ENCODE results near the gene GSAP.
A peak's percentile ranks its signal among the peaks of the same experiment; 100 is the strongest.
"Not testable (repeated sequence)": the region's sequence is repeated elsewhere in the genome, so short reads cannot be mapped to it uniquely, and the experiment has no call there.

The GSAP gene, protein sequence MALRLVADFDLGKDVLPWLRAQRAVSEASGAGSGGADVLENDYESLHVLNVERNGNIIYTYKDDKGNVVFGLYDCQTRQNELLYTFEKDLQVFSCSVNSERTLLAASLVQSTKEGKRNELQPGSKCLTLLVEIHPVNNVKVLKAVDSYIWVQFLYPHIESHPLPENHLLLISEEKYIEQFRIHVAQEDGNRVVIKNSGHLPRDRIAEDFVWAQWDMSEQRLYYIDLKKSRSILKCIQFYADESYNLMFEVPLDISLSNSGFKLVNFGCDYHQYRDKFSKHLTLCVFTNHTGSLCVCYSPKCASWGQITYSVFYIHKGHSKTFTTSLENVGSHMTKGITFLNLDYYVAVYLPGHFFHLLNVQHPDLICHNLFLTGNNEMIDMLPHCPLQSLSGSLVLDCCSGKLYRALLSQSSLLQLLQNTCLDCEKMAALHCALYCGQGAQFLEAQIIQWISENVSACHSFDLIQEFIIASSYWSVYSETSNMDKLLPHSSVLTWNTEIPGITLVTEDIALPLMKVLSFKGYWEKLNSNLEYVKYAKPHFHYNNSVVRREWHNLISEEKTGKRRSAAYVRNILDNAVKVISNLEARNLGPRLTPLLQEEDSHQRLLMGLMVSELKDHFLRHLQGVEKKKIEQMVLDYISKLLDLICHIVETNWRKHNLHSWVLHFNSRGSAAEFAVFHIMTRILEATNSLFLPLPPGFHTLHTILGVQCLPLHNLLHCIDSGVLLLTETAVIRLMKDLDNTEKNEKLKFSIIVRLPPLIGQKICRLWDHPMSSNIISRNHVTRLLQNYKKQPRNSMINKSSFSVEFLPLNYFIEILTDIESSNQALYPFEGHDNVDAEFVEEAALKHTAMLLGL

DNA sequence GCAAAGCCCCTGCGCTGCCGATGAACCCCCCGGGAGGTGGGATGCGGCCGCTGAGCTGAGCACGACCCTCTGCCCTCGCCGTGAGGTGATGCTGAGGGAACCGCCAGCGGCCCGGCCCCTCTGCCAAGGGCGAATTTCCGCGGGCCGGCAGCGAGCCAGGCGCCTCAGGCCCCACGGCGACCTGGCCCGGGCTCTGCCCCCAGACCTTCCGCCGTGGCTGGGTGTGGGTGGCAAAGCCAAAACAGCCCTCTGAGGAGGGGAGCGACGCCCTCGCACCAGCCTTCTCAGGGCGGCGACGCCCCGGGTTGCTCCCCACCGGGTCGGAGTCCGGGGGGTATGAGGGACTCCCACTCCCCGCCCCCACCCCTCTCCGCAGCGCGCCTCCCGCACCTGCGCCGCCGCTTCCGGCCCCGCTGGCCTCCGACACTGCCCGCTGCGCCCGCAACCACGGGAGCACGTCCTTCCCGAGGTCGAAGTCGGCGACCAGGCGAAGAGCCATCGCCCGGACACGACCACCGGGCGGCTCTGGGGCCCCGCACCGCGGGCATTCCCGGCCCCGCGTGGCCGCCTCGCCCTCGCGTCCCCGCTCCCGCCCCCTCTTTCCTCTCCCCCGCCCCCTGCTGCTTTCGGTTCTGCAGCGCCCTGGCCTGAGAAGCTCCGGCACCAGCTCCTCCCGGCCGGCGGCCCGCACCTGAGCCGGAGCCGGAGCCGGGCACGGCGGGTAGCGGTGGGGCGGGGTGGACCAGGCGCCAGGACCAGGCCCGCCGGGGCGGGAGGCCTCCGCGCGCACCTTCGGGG, at the start of gene GSAP:
Gene GSAP (minus strand): TSS at position 527 of the 798 bp plus-strand sequence. CDS start 28 bp downstream, at position 499.
- no peaks in the 10 kb centered on the region for H3K36me3 ChIP-seq (ENCODE audit: control insufficient read depth, insufficient read depth, low read length)
- H3K4me3 ChIP-seq (ENCODE audit: low read length): peak within 1 kb of the TSS; percentile 40; the same call in 1 of the 2 replicates
- no peaks in the 10 kb centered on the region for H3K9me3 ChIP-seq (ENCODE audit: control insufficient read depth, insufficient read depth, low read length)
- no peak for DNase-seq (ENCODE audit: low read depth, low spot score)
- no CpG with 5 or more reads among the region's 93 CpGs for WGBS (ENCODE audit: insufficient coverage, insufficient read length)
- H3K27ac ChIP-seq (ENCODE audit: low read length): no peak within 1 kb of the TSS
- peaks cover 5% of the 10 kb centered on the region; the same call in 1 of the 2 replicates for H3K4me1 ChIP-seq (ENCODE audit: control insufficient read depth, insufficient read depth, low read length)
- H3K27me3 ChIP-seq (ENCODE audit: control insufficient read depth, insufficient read depth, low read length): no peaks in the 10 kb centered on the region; the same call in 1 of the 2 replicates

DNA sequence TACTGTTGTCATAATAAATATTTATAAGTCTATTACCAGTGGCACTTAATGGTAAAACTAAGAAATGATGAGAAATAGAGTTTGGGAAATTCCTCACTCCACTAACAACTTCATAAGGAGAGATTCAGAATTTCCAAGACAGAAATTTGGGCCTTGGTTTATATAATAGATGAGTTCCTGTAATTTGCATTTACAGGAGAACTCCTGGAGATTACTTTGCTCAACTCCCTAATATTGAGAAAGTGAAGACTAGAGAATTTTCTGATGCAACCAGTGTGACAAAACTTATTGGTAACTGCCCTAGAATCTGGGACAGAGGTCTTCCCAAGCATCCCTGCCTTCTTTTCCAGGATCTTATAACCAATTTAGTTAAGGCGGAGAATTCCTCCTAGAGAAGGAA, 49.1 kb upstream of the GSAP start:
- no peaks in the 10 kb centered on the region for H3K4me1 ChIP-seq (ENCODE audit: control insufficient read depth, insufficient read depth, low read length)
- no peaks in the 10 kb centered on the region for H3K9me3 ChIP-seq (ENCODE audit: control insufficient read depth, insufficient read depth, low read length)
- H3K36me3 ChIP-seq (ENCODE audit: control insufficient read depth, insufficient read depth, low read length): no peaks in the 10 kb centered on the region
- no peak for DNase-seq (ENCODE audit: low read depth, low spot score)
- H3K27ac ChIP-seq (ENCODE audit: low read length): no peak overlapping the region
- H3K27me3 ChIP-seq (ENCODE audit: control insufficient read depth, insufficient read depth, low read length): no peaks in the 10 kb centered on the region
- WGBS (ENCODE audit: insufficient coverage, insufficient read length): no CpG with 5 or more reads among the region's 1 CpG
- H3K4me3 ChIP-seq (ENCODE audit: low read length): no peak overlapping the region

DNA sequence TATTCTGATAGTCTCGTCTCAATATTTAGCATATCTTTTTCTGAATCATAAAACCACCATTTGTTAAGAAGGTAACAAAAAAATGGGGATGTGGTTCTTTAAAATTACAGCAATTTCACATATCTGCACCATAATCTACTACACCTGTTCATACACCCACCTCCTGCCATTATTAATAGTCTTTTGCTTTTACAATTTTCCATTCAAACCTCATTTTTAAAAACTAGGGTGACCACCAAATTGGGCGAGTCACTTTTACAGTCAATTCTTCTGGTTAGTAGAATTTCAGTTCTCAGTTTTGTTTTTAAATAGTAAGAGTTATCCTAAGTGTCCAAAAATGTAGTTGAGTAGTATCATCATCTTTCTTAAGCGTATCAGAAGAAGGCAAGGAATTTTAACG, 48.4 kb upstream of the GSAP start:
- no peak overlapping the region for H3K4me3 ChIP-seq (ENCODE audit: low read length)
- no peak overlapping the region for H3K27ac ChIP-seq (ENCODE audit: low read length)
- no peaks in the 10 kb centered on the region for H3K36me3 ChIP-seq (ENCODE audit: control insufficient read depth, insufficient read depth, low read length)
- no peaks in the 10 kb centered on the region for H3K27me3 ChIP-seq (ENCODE audit: control insufficient read depth, insufficient read depth, low read length)
- no peaks in the 10 kb centered on the region for H3K9me3 ChIP-seq (ENCODE audit: control insufficient read depth, insufficient read depth, low read length)
- WGBS (ENCODE audit: insufficient coverage, insufficient read length): no CpG with 5 or more reads among the region's 4 CpGs
- no peaks in the 10 kb centered on the region for H3K4me1 ChIP-seq (ENCODE audit: control insufficient read depth, insufficient read depth, low read length)
- no peak for DNase-seq (ENCODE audit: low read depth, low spot score)

DNA sequence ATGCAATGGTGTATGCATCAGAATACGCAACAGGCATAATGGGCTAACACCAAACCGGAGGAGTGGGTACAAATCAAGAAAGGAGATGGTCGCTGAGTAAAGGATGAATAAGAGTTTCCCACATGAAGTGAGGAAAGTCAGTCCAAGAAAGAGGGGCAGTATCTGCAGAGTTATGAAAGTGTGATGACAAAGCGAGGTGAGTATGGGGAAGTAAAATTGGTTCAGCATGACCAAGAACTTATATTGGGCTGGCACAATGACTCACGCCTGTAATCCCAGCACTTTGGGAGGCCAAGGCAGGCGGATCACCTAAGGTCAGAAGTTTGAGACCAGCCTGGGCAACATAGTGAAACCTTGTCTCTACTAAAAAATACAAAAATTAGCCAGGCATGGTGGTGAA, 47.5 kb upstream of the GSAP start:
- H3K4me3 ChIP-seq (ENCODE audit: low read length): not testable (repeated sequence)

DNA sequence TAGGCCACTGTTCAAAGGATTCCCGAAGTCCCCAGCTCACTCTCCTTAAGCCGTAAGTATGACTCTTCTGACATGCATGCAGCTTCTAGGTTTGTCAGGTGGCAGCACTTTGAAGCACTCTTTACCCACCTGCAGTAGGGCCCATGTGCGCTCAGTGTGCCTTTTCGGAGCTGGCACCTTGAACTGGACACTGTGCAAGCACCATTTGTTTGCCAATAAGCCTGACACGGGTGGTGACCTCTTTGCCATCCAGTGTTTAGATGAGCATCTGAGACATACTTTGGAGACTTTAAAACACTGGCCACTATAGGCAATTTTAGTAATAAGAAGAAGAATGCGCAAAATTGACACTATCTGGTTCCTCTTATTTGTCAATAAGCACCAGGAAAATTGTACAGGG, 45.7 kb upstream of the GSAP start:
- Histone ChIP-seq H3K4me1 (ENCODE audit: control insufficient read depth, insufficient read depth, low read length) (no peaks in the 10 kb centered on the region), H3K27me3 (ENCODE audit: control insufficient read depth, insufficient read depth, low read length) (no peaks in the 10 kb centered on the region)
- WGBS (ENCODE audit: insufficient coverage, insufficient read length): no CpG with 5 or more reads among the region's 6 CpGs

More for the DNA sequence above, 47.5 kb upstream of the GSAP start:
- WGBS (ENCODE audit: insufficient coverage, insufficient read length): no CpG with 5 or more reads among the region's 6 CpGs
- not testable (repeated sequence) for H3K27me3 ChIP-seq (ENCODE audit: control insufficient read depth, insufficient read depth, low read length); H3K9me3 ChIP-seq (ENCODE audit: control insufficient read depth, insufficient read depth, low read length); DNase-seq (ENCODE audit: low read depth, low spot score); H3K27ac ChIP-seq (ENCODE audit: low read length); H3K36me3 ChIP-seq (ENCODE audit: control insufficient read depth, insufficient read depth, low read length); H3K4me1 ChIP-seq (ENCODE audit: control insufficient read depth, insufficient read depth, low read length)

DNA sequence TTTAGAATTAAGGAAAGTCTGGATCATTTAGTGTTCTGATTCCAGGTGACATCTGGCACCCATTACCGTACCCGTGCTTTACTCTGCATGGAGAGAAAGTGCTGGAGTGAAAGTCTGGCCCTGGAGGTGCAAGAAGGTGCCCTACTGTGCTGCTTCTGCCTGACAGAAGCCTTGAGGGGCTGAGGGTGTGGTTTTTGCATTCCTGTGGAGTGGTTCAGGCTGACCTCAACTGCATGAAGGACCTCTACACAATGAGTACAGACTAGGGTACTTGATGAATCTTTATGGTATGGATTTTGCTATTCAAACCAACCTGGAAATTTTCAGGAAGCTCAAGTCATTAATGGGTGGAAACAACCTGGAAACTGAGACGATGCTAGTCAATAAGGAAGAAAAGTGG, 45.1 kb upstream of the GSAP start:
- no peaks in the 10 kb centered on the region for H3K4me1 ChIP-seq (ENCODE audit: control insufficient read depth, insufficient read depth, low read length)
- no peaks in the 10 kb centered on the region for H3K27me3 ChIP-seq (ENCODE audit: control insufficient read depth, insufficient read depth, low read length)
- H3K36me3 ChIP-seq (ENCODE audit: control insufficient read depth, insufficient read depth, low read length): no peaks in the 10 kb centered on the region
- no peak overlapping the region for H3K27ac ChIP-seq (ENCODE audit: low read length)
- H3K4me3 ChIP-seq (ENCODE audit: low read length): no peak overlapping the region
- no peak for DNase-seq (ENCODE audit: low read depth, low spot score)
- no CpG with 5 or more reads among the region's 3 CpGs for WGBS (ENCODE audit: insufficient coverage, insufficient read length)
- no peaks in the 10 kb centered on the region for H3K9me3 ChIP-seq (ENCODE audit: control insufficient read depth, insufficient read depth, low read length)

More for the DNA sequence above, 45.7 kb upstream of the GSAP start:
- Histone ChIP-seq H3K36me3 (ENCODE audit: control insufficient read depth, insufficient read depth, low read length) (no peaks in the 10 kb centered on the region), H3K4me3 (ENCODE audit: low read length) (no peak overlapping the region), H3K9me3 (ENCODE audit: control insufficient read depth, insufficient read depth, low read length) (no peaks in the 10 kb centered on the region), H3K27ac (ENCODE audit: low read length) (no peak overlapping the region)
- no peak for DNase-seq (ENCODE audit: low read depth, low spot score)

DNA sequence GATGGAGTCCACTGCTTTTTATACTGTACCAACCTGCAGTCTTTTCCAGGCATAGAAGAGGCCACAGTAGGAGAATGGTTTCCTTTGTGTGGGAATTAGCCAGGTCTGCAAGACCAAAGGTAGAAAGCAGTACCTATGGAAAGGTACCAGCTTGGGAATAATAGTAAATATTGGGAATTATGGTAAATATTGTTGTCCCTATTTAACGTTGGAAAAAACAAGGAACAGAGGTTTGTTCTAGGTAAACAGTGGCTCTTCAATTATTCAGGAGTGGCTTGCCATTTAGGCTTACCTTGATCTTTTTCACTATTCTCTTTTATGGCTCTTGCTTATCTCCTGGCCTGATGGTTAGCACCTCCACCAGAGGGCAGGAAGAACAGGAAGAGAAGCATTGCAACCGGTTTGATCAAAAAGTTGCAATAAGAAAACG, 43.9 kb upstream of the GSAP start:
- no CpG with 5 or more reads among the region's 3 CpGs for WGBS (ENCODE audit: insufficient coverage, insufficient read length)
- H3K9me3 ChIP-seq (ENCODE audit: control insufficient read depth, insufficient read depth, low read length): no peaks in the 10 kb centered on the region
- no peak overlapping the region for H3K27ac ChIP-seq (ENCODE audit: low read length)
- no peaks in the 10 kb centered on the region for H3K27me3 ChIP-seq (ENCODE audit: control insufficient read depth, insufficient read depth, low read length)
- no peaks in the 10 kb centered on the region for H3K4me1 ChIP-seq (ENCODE audit: control insufficient read depth, insufficient read depth, low read length)
- no peaks in the 10 kb centered on the region for H3K36me3 ChIP-seq (ENCODE audit: control insufficient read depth, insufficient read depth, low read length)
- no peak for DNase-seq (ENCODE audit: low read depth, low spot score)
- H3K4me3 ChIP-seq (ENCODE audit: low read length): no peak overlapping the region

DNA sequence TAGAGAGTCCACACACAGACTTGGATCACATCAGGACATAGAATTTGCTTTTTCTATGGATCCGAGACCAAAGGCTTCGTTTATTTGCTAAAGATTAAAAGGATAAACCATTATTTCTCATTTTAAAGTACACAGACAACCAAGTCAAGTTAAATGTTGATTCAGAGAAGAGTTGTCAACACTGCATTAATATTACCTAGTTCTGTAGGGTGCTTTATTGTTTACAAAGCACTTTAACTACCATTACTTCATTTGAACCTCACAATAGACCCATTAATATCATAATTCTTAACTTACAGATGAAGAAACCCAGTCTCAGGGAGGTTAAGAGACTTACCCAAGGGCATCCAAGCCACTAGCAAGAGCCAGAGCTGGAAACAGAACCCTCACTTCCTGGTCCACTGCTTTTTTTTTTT, 43.2 kb upstream of the GSAP start:
- Histone ChIP-seq H3K9me3 (ENCODE audit: control insufficient read depth, insufficient read depth, low read length) (no peaks in the 10 kb centered on the region), H3K27ac (ENCODE audit: low read length) (no peak overlapping the region), H3K4me1 (ENCODE audit: control insufficient read depth, insufficient read depth, low read length) (no peaks in the 10 kb centered on the region), H3K4me3 (ENCODE audit: low read length) (no peak overlapping the region), H3K36me3 (ENCODE audit: control insufficient read depth, insufficient read depth, low read length) (no peaks in the 10 kb centered on the region), H3K27me3 (ENCODE audit: control insufficient read depth, insufficient read depth, low read length) (no peaks in the 10 kb centered on the region)
- WGBS (ENCODE audit: insufficient coverage, insufficient read length): no CpG with 5 or more reads among the region's 2 CpGs
- no peak for DNase-seq (ENCODE audit: low read depth, low spot score)

DNA sequence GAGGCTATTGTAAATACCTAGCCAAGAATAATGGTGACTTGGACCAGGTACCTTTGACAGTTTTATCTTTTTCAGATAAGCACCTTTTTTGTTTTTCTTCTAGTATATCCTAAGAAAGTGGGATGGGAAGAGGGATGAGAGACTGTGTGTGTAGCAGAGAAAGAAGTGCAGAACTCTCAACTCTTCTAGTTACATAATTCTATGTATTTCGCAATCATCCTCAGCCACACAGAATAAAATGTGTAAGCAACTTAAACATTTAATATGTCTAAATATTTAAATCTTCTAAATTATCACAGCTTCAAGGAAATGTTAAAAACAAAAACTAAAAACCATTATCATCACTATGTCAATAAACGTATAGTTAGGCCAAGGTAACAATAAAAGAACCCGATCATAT, 42.6 kb upstream of the GSAP start:
- Histone ChIP-seq H3K27me3 (ENCODE audit: control insufficient read depth, insufficient read depth, low read length) (no peaks in the 10 kb centered on the region), H3K4me3 (ENCODE audit: low read length) (no peak overlapping the region), H3K36me3 (ENCODE audit: control insufficient read depth, insufficient read depth, low read length) (no peaks in the 10 kb centered on the region), H3K9me3 (ENCODE audit: control insufficient read depth, insufficient read depth, low read length) (no peaks in the 10 kb centered on the region), H3K4me1 (ENCODE audit: control insufficient read depth, insufficient read depth, low read length) (no peaks in the 10 kb centered on the region), H3K27ac (ENCODE audit: low read length) (no peak overlapping the region)
- DNase-seq (ENCODE audit: low read depth, low spot score): no peak
- WGBS (ENCODE audit: insufficient coverage, insufficient read length): no CpG with 5 or more reads among the region's 3 CpGs

DNA sequence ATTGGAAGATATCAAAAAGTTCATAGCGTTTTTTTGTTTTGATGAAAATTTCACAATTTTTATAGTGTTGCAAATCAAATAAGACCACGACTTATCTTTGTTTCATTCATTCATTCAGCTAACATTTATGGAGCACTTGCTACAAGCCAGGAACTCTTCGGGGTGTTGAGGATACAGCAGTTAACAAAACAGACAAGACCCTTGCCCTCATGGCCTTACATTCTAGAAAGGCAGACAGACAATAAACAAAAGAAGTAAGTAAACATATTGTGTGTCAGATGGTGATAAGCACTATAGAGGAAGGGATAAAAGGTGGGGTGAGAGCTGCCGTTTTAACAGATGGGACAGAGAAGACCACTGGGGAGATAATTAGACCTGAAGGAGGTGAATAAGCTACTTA, 41.6 kb upstream of the GSAP start:
- Histone ChIP-seq H3K9me3 (ENCODE audit: control insufficient read depth, insufficient read depth, low read length) (no peaks in the 10 kb centered on the region), H3K4me1 (ENCODE audit: control insufficient read depth, insufficient read depth, low read length) (no peaks in the 10 kb centered on the region), H3K27ac (ENCODE audit: low read length) (no peak overlapping the region), H3K27me3 (ENCODE audit: control insufficient read depth, insufficient read depth, low read length) (no peaks in the 10 kb centered on the region), H3K36me3 (ENCODE audit: control insufficient read depth, insufficient read depth, low read length) (no peaks in the 10 kb centered on the region), H3K4me3 (ENCODE audit: low read length) (no peak overlapping the region)
- WGBS (ENCODE audit: insufficient coverage, insufficient read length): no CpG with 5 or more reads among the region's 4 CpGs
- DNase-seq (ENCODE audit: low read depth, low spot score): no peak

All from iPS DF 6.9 (cell line).